HG02763 (cell line): ENCODE measurements around the gene LRP1B.

Experiments used
- ATAC-seq: cut with Tn5 transposase; IDR thresholded peaks from one replicate; pipeline ENCODE4 v1.9.1; 2021; ENCODE audit warnings: mild to moderate bottlenecking, moderate library complexity; ENCODE audit not compliant: unreplicated experiment

The LRP1B gene

DNA sequence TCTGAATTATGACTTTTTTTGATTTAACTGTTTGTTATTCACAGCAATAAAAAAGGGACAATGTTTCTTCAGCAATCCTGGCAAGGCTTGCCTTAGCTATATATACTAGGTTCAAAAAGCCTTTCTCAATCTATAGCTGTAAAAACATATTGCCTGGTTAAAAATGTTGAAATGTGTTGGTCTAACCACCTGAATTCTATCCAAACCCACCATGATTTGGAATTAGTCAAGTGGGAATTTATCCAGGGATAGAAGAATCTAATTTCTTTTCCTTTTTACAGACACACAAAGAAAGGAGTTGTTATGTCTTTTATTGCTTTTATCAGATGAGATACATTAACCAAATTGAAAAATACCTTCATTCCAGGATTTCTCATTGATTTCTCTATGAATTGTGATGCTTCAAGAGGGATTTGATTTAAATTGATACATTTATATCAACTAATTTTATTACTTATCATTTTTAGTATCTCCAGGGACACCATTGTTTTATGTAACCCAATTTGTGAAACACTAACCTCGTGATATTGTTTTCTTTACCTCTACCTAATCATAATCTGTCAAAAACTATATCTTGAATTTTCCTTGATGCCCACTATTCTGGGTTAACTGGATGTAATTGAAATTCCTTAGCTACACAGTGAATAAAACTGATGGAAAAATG is 88.1 kb downstream of the LRP1B start:
- no peak for ATAC-seq

DNA sequence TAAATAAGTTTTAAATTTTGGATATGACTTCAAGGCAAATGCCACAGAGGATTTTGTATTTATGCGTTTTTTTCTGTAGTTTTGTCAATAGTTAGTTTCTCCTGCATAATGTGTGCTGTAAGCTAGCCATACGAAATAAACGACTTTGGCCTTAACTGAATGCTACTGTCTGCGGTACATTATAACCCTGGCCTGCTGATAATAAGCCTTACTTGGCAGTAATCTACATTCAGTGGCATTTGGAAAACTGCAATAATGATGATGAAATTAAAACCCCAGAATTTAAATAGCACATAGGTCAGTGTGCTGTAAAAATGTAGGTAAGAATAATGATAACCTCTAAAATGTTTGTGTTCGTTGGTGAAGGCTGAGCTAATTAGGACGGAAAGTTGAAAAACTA is 88.8 kb downstream of the LRP1B start:
- no peak for ATAC-seq

DNA sequence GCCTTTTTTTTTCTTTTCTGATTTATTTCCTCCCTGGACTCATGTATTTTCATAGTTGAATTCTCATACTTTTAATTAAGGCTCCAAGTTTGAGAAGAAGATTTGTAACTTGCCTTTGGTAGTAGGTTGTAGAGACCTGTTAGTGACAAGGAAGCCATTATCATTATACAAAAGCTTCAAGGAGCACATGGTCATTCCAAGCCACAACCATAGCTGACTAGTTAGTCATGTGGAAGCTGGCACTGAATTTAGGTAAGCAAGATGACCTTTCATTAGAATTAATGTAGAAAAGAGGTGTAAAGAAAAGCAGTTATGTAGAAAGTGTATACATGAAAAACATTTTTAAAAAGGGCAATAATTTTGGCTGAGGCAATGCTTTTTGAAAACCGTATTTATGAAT is 89.7 kb downstream of the LRP1B start:
- no peak for ATAC-seq

DNA sequence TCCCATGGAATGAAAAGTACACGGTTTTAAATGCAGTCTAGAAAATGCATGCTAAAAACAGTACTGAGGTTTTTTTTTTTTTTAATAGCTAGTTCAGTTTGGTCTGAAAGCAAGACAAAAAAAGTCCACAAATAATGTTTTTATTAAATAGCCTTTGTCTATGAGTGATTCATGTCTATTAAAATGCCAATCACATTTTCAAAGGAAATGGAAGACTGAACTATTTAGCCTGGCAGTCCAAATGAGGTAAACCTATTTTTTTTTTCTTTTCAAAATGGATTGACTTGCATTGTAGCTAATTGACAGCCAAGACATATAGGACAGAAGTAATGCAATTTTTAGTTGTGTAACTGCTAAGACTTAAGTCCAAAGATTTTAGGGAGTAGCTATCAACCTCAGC is 90.3 kb downstream of the LRP1B start:
- no peak for ATAC-seq

DNA sequence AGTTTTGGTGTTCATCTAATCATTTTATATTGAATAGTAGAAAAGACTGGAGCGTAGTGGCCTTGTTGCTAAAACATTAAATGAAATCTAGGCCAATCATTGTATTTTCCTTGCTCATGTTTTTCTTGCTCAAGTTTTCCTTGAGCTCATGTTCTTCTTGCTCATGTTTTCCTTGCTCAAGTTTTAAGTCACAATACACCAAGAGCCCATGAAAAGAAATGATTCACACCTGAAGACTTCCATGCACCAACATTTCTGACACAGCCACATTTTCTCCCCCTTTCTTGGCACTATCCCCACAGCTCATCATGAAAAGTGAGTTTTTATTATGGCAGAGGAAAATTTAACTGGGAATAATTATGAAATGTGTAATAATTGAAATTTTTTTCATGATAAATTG is 92.0 kb downstream of the LRP1B start:
- ATAC-seq, result no peak

DNA sequence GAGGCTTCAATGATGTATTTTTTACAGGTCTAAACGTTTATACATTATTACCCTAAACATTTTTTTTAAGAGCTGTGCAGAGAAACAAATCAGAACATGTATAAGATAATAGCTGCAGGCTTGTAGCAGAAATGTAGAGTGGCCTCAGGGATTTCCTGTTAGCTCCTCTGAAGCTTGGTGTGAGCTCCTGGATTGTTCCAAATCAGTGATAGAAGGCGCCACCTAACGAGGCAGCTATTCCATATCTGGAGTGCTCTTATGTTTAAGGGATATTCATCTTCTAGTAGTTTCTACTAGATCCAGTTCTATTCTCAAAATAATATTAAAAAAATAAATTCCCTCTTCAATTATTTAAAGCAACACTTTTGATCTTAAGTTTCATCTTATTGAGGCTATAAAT is 93.1 kb downstream of the LRP1B start:
- no peak for ATAC-seq

DNA sequence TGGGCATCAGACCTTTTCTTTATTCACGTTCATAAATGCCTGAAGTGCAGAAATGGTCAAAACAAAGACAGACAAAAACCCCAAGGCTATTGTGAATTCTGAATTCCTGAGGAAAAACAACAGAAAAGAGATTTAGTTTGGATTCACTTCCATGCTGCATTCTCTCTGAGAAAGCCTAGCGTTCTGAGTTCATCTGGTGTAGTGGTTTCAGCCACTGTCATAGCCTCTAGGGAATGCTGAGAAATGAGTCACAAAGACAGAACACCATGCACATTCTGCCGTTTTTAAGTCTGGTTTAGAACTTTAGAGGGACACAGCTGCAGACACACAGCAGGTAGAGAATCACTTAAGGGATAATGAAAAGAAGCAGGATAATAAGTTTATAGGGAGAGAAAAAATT is 93.8 kb downstream of the LRP1B start:
- ATAC-seq, result no peak

DNA sequence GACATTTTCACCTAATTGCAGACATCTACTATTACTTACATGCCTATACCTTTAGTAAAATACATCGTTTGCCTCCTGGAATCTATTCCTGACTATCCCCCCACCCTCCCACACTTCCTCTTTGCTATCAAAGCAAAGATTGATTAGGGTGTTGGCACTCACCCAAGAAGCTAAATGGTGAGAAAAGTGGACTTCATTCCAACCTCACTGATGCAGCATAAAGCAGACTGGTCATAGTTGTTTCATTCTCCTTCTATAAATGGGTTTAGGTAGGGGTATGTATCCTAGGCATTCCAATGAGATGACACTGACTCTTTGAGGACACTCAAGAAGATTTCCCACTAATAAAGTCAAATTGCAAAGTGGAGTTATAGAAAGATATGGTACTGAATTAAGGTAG is 97.4 kb downstream of the LRP1B start:
- no peak for ATAC-seq

DNA sequence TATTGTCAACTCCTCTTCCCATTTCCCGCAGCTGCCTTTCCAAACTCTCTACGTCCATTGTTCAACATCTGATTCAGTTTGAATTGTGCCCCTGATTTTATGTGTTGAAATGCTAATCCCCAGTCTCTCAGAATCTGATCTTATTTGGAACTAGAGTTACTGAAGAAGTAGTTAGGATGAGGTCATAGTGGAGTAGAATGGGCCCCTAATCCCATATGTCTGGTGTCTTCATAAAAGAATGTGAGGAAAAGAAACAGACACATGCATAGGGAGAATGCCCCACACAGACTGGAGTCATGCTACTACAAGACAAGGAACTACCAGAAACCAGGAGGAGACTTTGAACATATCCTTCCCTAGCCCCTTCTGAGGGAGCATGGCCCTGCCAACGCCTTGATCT is 99.2 kb downstream of the LRP1B start:
- ATAC-seq, result no peak

DNA sequence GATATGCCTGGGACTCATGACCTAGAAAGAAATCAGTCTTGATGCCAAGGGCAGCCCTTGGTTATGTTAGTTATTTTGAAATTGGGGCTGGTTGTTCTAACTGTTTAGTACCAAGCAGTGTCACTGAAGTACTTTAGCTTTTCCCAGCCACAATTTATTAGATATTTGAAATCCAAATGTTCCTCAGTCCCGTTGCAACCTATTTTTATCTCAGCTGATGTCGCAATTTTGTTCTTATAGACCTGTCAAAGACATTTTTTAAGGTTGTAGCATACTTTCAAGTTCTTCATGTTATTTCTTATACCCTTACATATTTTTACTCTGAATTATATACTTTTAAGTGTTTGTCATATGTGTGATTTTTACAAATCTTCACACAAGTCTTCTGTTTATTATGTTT is 100.1 kb downstream of the LRP1B start:
- ATAC-seq, result no peak

DNA sequence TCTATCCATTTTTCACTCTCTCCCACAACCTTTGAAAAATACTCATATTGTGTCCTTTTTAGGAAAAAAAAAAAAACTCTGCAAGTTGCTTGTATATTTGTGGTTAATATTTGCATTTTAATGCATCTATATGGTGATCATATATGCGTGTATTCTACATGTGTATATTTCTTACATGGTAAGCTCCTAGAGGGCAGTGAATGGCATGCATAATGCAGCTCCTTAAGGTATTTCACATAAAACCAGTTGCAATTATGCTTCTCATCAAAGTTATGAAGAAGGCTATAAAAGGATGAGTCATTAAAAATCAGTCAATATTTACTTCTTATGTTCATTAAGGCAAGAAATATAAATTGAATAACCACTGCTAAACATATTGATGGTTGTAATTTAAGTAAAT is 100.8 kb downstream of the LRP1B start:
- ATAC-seq, result no peak

DNA sequence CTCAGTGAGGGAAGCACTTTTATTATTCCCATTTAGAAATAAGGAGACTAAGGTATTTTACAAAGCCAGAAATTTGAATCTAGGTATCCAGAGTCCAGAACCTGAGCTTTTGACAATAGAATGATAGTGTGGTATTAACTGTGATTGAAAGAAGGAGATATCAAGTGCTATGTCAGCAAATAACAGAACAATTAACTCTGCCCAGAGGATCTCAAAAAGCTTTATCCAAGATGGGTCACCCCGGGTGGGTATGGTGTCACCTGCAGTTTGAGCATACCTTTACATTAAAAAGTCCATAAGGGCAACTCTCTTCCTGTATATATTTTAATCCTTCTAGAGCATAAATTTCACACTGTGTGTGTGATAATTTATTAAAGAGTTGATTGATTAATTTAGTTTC is 105.4 kb downstream of the LRP1B start:
- ATAC-seq, result no peak

DNA sequence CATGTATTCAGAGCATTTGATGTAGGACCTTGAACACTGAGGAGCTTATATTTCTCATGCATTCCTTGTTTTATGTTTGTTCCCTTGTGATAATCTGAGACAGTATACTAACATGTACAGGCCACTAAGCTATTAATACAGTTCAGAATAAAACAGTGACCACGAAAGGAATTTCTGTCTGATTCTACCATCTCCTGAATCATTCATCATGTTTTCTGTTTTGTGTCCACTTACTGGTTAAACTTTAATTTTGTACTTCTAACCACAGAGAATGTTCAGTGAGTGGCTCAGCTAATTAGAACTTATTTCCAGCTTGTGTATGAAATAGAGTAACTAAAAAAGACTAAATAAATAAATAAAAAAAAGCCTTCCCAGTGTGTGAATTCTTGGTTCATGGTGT is 110.4 kb downstream of the LRP1B start:
- no peak for ATAC-seq

DNA sequence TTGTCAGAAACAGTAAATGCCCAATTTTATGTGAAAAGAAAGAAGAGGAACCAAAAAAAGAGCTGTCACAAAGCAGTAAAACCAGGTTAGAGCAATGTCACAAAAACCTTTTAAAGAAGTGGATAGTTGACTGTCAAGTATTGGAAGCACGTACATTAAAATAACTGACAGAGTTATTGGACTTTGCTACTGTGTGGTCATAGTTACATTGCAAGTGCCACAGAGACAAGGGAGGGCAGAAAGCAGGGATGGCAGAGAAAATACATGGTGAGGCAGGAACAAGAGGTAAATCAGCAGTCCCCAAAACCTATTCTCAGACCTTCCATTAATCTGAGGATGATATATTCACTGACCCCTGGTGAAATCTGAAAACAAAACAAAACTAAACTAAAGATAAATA is 116.3 kb downstream of the LRP1B start:
- no peak for ATAC-seq

DNA sequence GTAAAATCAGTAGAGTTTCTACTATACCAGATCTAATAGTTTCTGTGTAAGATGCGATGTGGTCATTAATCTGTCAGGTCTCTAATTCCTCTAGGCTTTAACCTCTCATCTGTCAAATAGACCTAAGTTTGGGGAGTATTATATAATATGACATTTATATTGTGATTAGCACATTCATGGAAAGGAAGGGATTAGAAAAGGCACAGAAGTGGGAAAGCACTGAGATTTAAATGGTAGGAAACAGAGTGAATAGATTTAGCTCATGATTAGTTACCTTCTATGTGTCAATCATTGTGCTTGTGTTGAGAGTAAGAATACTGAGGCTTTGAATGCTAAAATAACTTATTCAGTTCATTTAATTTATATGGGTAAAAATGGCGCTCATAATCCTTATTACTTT is 118.0 kb downstream of the LRP1B start:
- no peak for ATAC-seq

DNA sequence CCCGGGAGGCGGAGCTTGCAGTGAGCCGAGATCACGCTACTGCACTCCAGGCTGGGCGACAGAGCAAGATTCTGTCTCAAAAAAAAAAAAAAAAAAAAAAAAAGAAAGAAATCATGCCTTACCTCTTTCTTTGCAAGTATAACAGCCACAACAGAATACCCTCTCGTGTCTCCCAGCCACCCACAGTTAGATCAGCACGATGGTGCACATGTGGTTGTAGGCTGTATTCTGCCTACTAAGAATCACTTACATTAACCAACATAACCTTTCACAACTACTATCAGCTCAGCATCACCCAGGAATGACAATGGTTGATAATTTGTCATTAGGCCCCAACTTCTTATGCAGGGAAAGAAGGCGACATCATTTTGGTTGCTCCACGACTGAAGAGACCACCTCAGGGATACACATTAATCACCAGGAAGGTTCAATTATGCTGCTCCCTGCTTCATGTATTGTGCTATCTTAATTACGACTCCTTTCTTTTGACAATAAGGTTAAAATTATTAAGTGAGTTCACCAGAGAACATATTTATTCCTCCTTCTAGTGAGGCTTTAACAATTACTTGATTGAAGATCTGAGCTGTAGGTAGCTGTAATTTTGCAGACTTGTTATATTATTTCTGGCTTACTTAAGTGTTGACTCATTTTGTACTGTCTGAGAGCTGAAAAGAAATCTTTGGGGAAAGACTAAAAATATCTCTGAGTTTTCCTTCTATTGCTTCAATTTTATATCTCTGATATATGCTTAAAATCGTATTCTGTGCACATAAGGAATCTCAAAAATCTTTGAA is 120.1 kb downstream of the LRP1B start:
- no peak for ATAC-seq

DNA sequence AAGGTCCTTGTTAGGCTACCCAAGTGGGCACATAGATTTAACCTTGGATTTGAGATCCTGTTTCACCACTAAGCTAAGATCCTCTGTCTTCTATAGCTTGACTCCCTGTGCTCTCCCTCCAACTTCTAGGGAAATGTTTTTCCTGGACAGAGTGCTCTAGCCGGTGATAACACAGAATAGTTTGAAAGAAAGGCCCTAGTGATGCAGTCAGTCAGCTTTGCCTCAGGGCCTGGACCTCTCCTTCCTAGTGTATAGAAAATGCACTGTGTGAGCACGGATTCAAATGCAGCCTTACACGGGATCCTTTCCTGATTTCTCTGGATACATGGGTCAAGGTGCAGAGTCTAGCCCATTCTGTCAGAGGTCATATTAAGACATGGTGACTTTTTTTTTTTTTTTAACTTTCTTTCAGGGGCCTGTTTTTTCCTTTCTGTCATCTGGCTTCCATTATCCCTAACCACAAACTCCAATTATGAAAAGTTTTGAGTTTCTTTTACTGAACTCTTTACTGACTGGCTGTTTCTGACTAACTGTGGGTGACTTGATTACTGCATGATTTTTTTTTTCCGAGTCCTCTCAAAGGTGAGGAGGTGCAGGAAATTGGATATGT is 122.6 kb downstream of the LRP1B start:
- no peak for ATAC-seq

DNA sequence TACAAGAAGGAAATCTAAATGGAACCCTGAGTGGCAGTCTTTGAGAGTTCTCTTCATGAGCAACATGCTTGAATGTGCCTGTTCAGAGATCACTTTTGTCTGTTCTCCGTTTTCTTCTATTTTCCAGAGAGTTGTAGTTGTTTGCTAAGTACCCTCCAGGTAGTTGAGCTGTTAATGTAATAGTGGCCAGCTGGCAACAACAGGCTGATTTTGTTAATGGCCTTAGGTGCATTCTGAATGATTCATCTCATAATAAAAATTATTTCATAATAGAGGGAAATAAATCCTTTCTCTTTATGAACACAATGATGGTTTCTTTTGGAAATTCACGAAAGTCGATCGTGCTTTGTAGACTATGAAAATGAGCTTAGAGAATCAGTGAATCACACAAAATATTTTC is 136.8 kb downstream of the LRP1B start:
- ATAC-seq, result no peak

DNA sequence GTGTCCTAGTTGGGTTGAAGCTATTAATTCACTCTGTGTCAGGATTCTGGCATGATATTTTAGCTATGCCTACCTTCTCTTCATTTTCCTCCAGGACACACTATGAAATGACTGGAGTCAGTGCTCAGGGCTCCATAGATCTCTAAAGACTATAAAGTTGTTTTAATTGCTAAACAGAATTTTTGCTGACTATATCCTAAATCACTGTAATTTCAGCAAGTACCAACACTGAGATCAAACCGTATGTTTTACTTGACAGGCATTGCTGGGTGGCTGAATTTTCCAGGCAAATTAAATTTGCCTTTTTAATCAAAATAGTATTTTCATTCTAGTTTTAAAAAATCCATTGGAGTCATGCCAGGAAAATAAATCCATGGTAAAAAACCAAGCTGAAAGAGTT is 138.1 kb downstream of the LRP1B start:
- no peak for ATAC-seq

DNA sequence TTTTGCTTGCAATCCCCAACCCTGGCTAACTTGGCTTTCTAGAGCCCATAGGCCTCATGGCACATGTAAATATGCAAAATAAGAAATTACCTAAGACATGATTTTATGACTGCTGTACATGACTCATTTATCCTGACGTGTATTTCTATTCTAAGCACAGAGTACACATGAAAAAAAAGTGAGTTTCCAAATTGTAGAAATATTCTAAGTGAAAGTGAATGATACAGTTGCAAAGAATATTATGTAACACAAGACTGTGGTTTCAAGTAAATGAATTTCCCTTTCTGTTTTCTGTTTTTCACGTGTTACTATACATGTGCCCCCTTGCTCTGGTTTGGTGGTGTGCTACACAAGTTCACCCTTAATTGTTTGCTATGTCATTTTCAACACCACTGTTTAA is 162.4 kb downstream of the LRP1B start:
- no peak for ATAC-seq

DNA sequence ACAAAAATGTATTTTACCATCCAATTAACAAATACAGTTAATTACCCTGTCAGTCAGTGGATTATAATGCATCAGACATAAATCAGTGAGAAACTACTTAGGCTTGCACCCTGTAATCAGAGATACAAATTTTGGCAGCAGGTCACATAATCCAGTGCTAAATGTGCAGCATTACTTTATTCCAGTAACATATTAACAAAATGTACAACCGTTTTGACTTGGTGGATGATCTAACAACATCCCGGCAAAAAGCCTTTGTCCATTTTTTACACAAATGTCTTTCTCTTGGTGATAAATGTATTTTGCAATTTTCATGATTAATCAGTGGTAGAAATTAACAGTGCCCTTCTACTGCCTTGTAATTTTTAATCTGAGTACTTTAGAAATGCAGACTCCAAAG is 162.8 kb downstream of the LRP1B start:
- no peak for ATAC-seq

DNA sequence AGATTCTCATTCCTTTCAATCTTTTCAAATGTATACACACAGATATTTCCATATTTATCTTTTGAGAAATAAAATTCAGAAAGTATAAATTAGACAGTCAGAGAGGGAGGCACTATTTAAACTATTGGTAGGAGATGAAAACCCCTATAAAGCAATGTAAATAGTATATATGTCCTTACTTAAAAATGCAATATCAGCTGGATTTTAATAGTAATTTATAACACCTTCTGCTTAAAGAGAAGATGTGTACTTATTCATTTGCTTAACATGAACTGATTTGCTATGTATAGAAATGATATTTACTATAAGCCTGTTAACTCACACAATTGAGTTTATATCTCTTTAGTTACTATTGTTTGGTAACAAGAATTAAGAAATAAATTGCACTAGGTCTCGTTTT is 163.3 kb downstream of the LRP1B start:
- ATAC-seq, result no peak
